Loucy (cell line): ENCODE measurements around the gene MAGIX.

Experiments
- CTCF ChIP-seq: fragments of 200-600 bp; sonication (generic); conservative IDR thresholded peaks from 2 replicates; pipeline ENCODE4 v1.5.1; 2014; ENCODE audit warnings: mild to moderate bottlenecking, antibody characterized with exemption, low read length
- EZH2phosphoT487 ChIP-seq: fragments of 200-600 bp; IDR thresholded peaks from 2 replicates; pipeline ENCODE4 v1.6.1; 2018; ENCODE audit warnings: antibody characterized with exemption, mild to moderate bottlenecking, moderate library complexity, borderline replicate concordance

- TF ChIP-seq CTCF (no peak; the same call in 1 of the 2 replicates), EZH2phosphoT487 (no peak)
Observed at GRCh38 chrX:49120091-49120490, 42.5 kb upstream of the MAGIX start.
